A673 (cell line): Measurements from ENCODE around the gene CYP8B1. TPM values are rescaled to one million over a fixed set of nuclear protein-coding genes. Genes with fewer than 3 reads are reported as not detected.

Experiments used
- BruUV-seq: library from RNA; stranded (reverse); fragments of 400-500 nt; replicated peaks from 2 replicates; lab custom pipeline; 2021; lab: Mats Ljungman, UMichigan
- CTCF ChIA-PET: fragments of 300-600 bp; sonication (Branson Sonifier 250); formaldehyde crosslinking; loops from one replicate; lab custom pipeline; 2022; ENCODE audit warnings: antibody characterized with exemption; lab: Charles Lee
- POLR2A ChIA-PET: fragments of 300-600 bp; sonication (Branson Sonifier 250); formaldehyde crosslinking; loops from one replicate; lab custom pipeline; 2022; ENCODE audit warnings: antibody characterized with exemption; ENCODE audit not compliant: low non-redundant PET; lab: Charles Lee
- DNase-seq: peaks from one replicate; pipeline ENCODE4 v3.0.0-alpha.2; 2015; ENCODE audit warnings: low spot score
- H3K27ac ChIP-seq: fragments of 200-600 bp; sonication (generic); 2 replicates; pipeline ENCODE4 v1.5.1; 2016; ENCODE audit warnings: mixed run types, low read depth, mild to moderate bottlenecking, mixed read lengths, antibody characterized with exemption, low read length; ENCODE audit not compliant: poor library complexity, severe bottlenecking
- H3K27me3 ChIP-seq: fragments of 200-600 bp; sonication (generic); replicated peaks from 2 replicates; pipeline ENCODE4 v1.6.1; 2017; ENCODE audit warnings: mixed run types, low read depth, mild to moderate bottlenecking, mixed read lengths, antibody characterized with exemption, low read length; ENCODE audit not compliant: insufficient read depth, poor library complexity
- H3K36me3 ChIP-seq: fragments of 200-600 bp; sonication (generic); 2 replicates; pipeline ENCODE4 v1.6.1; 2016; ENCODE audit warnings: mixed run types, mild to moderate bottlenecking, mixed read lengths, antibody characterized with exemption, low read length; ENCODE audit not compliant: insufficient read depth, poor library complexity, severe bottlenecking
- H3K4me1 ChIP-seq: fragments of 200-600 bp; sonication (generic); 2 replicates; pipeline ENCODE4 v1.6.1; 2017; ENCODE audit warnings: mixed run types, mild to moderate bottlenecking, mixed read lengths, antibody characterized with exemption, low read length; ENCODE audit not compliant: insufficient read depth, poor library complexity, severe bottlenecking
- H3K4me3 ChIP-seq: fragments of 200-600 bp; sonication (generic); 2 replicates; pipeline ENCODE4 v1.5.1; 2016; ENCODE audit warnings: low read depth, mixed run types, mild to moderate bottlenecking, mixed read lengths, low read length; ENCODE audit not compliant: poor library complexity, severe bottlenecking
- H3K9me3 ChIP-seq: fragments of 200-600 bp; sonication (generic); 2 replicates; pipeline ENCODE4 v1.6.1; 2016; ENCODE audit warnings: mixed run types, low read depth, mild to moderate bottlenecking, mixed read lengths, antibody characterized with exemption, low read length; ENCODE audit not compliant: poor library complexity, severe bottlenecking
- EZH2 ChIP-seq: fragments of 200-600 bp; sonication (generic); IDR thresholded peaks from 2 replicates; pipeline ENCODE4 v1.6.1; 2017; ENCODE audit warnings: borderline replicate concordance, low read depth, mild to moderate bottlenecking, mixed read lengths, antibody characterized with exemption, low read length; ENCODE audit not compliant: poor library complexity, severe bottlenecking
- intact Hi-C: fragments of 100-400 bp; cut with micrococcal nuclease; formaldehyde crosslinking; loops from one replicate; pipeline ENCODE4 v1.10.0; 2022; ENCODE audit not compliant: unreplicated experiment
- total RNA-seq: library from RNA; stranded (reverse); gene quantifications from 2 replicates; pipeline ENCODE4 v1.2.3, GENCODE V29; 2021
- TF ChIP-seq, protein P1 (sequence below): fragments of 300-800, 200-600 bp; sonication (generic); conservative IDR thresholded peaks from 2 replicates; pipeline ENCODE4 v1.5.1; 2017; ENCODE audit warnings: low read depth, mild to moderate bottlenecking, antibody characterized with exemption, low read length, moderate library complexity, mixed read lengths

Gene CYP8B1
- total RNA-seq, 1 experiment from 2014 or later: not detected

GRCh38 chr3:42868841-42869240 is 6.8 kb downstream of the CYP8B1 start:
- Histone ChIP-seq H3K27ac (no peak overlapping the region), H3K36me3 (no peaks in the 10 kb centered on the region), H3K4me1 (no peaks in the 10 kb centered on the region), H3K4me3 (no peak overlapping the region), H3K9me3 (no peaks in the 10 kb centered on the region), H3K27me3 (no peaks in the 10 kb centered on the region)
- ChIA-PET POLR2A (no interaction called here), CTCF (no interaction called here)
- intact Hi-C loops: no loop called here
- TF ChIP-seq, protein P1, sequence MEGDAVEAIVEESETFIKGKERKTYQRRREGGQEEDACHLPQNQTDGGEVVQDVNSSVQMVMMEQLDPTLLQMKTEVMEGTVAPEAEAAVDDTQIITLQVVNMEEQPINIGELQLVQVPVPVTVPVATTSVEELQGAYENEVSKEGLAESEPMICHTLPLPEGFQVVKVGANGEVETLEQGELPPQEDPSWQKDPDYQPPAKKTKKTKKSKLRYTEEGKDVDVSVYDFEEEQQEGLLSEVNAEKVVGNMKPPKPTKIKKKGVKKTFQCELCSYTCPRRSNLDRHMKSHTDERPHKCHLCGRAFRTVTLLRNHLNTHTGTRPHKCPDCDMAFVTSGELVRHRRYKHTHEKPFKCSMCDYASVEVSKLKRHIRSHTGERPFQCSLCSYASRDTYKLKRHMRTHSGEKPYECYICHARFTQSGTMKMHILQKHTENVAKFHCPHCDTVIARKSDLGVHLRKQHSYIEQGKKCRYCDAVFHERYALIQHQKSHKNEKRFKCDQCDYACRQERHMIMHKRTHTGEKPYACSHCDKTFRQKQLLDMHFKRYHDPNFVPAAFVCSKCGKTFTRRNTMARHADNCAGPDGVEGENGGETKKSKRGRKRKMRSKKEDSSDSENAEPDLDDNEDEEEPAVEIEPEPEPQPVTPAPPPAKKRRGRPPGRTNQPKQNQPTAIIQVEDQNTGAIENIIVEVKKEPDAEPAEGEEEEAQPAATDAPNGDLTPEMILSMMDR: no peak
- TF ChIP-seq EZH2: no peak
- no peak for DNase-seq
- no TSS peak for BruUV-seq

GRCh38 chr3:42867138-42867537 is 8.5 kb downstream of the CYP8B1 start:
- no peaks in the 10 kb centered on the region for H3K4me1 ChIP-seq
- no peak overlapping the region for H3K4me3 ChIP-seq
- no peaks in the 10 kb centered on the region for H3K9me3 ChIP-seq
- TF ChIP-seq, protein P1: no peak
- no peak for TF ChIP-seq EZH2
- H3K27me3 ChIP-seq: no peaks in the 10 kb centered on the region
- ChIA-PET POLR2A (no interaction called here), CTCF (no interaction called here)
- BruUV-seq: no TSS peak
- intact Hi-C loops: no loop called here
- no peaks in the 10 kb centered on the region for H3K36me3 ChIP-seq
- no peak overlapping the region for H3K27ac ChIP-seq
- no peak for DNase-seq

DNA sequence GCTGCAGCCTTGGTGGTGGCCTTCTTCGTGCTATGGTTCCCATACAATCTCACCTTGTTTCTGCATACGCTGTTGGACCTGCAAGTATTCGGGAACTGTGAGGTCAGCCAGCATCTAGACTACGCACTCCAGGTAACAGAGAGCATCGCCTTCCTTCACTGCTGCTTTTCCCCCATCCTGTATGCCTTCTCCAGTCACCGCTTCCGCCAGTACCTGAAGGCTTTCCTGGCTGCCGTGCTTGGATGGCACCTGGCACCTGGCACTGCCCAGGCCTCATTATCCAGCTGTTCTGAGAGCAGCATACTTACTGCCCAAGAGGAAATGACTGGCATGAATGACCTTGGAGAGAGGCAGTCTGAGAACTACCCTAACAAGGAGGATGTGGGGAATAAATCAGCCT is 10.4 kb downstream of the CYP8B1 start:
- no peaks in the 10 kb centered on the region for H3K9me3 ChIP-seq
- ChIA-PET CTCF (no interaction called here), POLR2A (no interaction called here)
- no peaks in the 10 kb centered on the region for H3K36me3 ChIP-seq
- BruUV-seq: no TSS peak
- no peak for TF ChIP-seq EZH2
- TF ChIP-seq, protein P1: no peak
- no peaks in the 10 kb centered on the region for H3K4me1 ChIP-seq
- intact Hi-C loops: no loop called here
- no peak overlapping the region for H3K4me3 ChIP-seq
- H3K27me3 ChIP-seq: no peaks in the 10 kb centered on the region
- H3K27ac ChIP-seq: no peak overlapping the region
- no peak for DNase-seq
